DOHH2 (cell line): Measurements from ENCODE around the gene TMEM181.

Experiments
- CTCF ChIP-seq: fragments of 200-600 bp; sonication (generic); IDR thresholded peaks from one replicate; pipeline ENCODE4 v1.5.1; 2014; ENCODE audit warnings: antibody characterized with exemption, mild to moderate bottlenecking, low read depth, low read length; ENCODE audit not compliant: poor library complexity, severe bottlenecking
- EZH2phosphoT487 ChIP-seq: fragments of 200-600 bp; sonication (generic); IDR thresholded peaks from 2 replicates; pipeline ENCODE4 v1.6.1; 2017; ENCODE audit warnings: borderline replicate concordance, mild to moderate bottlenecking, antibody characterized with exemption, low read length, moderate library complexity, mixed read lengths

- TF ChIP-seq CTCF, result no peak
- TF ChIP-seq EZH2phosphoT487, result no peak
Observed at GRCh38 chr6:158665332-158665731, 105.4 kb downstream of the TMEM181 start.
